Neural cell (in vitro differentiated cells): ENCODE results near the gene ORC1.

Experiments
- CTCF ChIP-seq: fragments of 450-650 bp; IDR thresholded peaks from 2 replicates; pipeline ENCODE4 v1.5.1; 2014; ENCODE audit warnings: antibody characterized with exemption, mild to moderate bottlenecking, moderate library complexity; ENCODE audit not compliant: poor library complexity, severe bottlenecking
- EP300 ChIP-seq: fragments of 450-650 bp; conservative IDR thresholded peaks from 2 replicates; pipeline ENCODE4 v1.6.1; 2014; ENCODE audit warnings: antibody characterized with exemption, mild to moderate bottlenecking, moderate library complexity; ENCODE audit not compliant: poor library complexity, severe bottlenecking
- EZH2 ChIP-seq: fragments of 200-600, 300-800 bp; shearing (Covaris generic), sonication (generic); IDR thresholded peaks from 2 replicates; pipeline ENCODE4 v1.6.1; 2014; ENCODE audit warnings: antibody characterized with exemption, low read length, borderline replicate concordance, mild to moderate bottlenecking; ENCODE audit not compliant: insufficient read depth, poor library complexity, severe bottlenecking
- MXI1 ChIP-seq: fragments of 450-650 bp; conservative IDR thresholded peaks from 2 replicates; pipeline ENCODE4 v1.6.1; 2014; ENCODE audit warnings: antibody characterized with exemption, mild to moderate bottlenecking; ENCODE audit not compliant: poor library complexity, severe bottlenecking
- POLR2AphosphoS5 ChIP-seq: IDR thresholded peaks from 2 replicates; pipeline ENCODE4 v1.6.1; 2012
- RAD21 ChIP-seq: fragments of 450-650 bp; conservative IDR thresholded peaks from 2 replicates; pipeline ENCODE4 v1.6.1; 2014; ENCODE audit warnings: antibody characterized with exemption, mild to moderate bottlenecking, moderate library complexity
- REST ChIP-seq: IDR thresholded peaks from 2 replicates; pipeline ENCODE4 v1.6.1; 2012; ENCODE audit warnings: borderline replicate concordance
- SMC3 ChIP-seq: fragments of 450-650 bp; conservative IDR thresholded peaks from 2 replicates; pipeline ENCODE4 v1.6.1; 2014; ENCODE audit warnings: antibody characterized with exemption, mild to moderate bottlenecking, moderate library complexity; ENCODE audit not compliant: poor library complexity
- TAF1 ChIP-seq: IDR thresholded peaks from 2 replicates; pipeline ENCODE4 v1.6.1; 2012; ENCODE audit warnings: low read depth

GRCh38 chr1:52352690-52353089, 51.5 kb downstream of the ORC1 start:
- TF ChIP-seq EZH2 (no peak), CTCF (no peak), SMC3 (no peak), POLR2AphosphoS5 (peak; percentile 18), RAD21 (no peak), TAF1 (no peak), EP300 (no peak), MXI1 (no peak), REST (no peak)
